Adrenal gland (tissue), 12 donors: ENCODE results near the gene TBC1D3B. TPM values are rescaled to one million over a fixed set of nuclear protein-coding genes. Genes with fewer than 3 reads are reported as not detected.
"Not testable (repeated sequence)": the region's sequence is repeated elsewhere in the genome, so short reads cannot be mapped to it uniquely, and the experiment has no call there.

Experiments
- DNase-seq, 7 donors: peaks; one replicate each; pipeline ENCODE4 v3.0.0-alpha.2; 2019 to 2020
- H3K27ac ChIP-seq, 5 donors: fragments of 200-600 bp; sonication (generic) in 4 of 5; 1 replicate in 3 of 5; 2 replicates in 2 of 5; pipeline versions ENCODE4 v1.5.1 to v1.8.0; 2016 to 2020; ENCODE audit warnings: mild to moderate bottlenecking in 1 of 5
- H3K27me3 ChIP-seq: fragments of 200-600 bp; 2 replicates; pipeline ENCODE4 v1.8.0; 2021
- H3K36me3 ChIP-seq, 2 donors: fragments of 200-600 bp; replicated peaks in 1 of 2; 1 replicate in 1 of 2; 2 replicates in 1 of 2; pipeline versions ENCODE4 v1.5.1 to v1.8.0; 2018 to 2022
- H3K4me1 ChIP-seq, 2 donors: fragments of 200-600 bp; replicated peaks in 1 of 2; 1 replicate in 1 of 2; 2 replicates in 1 of 2; pipeline versions ENCODE4 v1.5.1 to v1.8.0; 2018 to 2021
- H3K4me3 ChIP-seq, 4 donors: fragments of 200-600 bp; sonication (generic) in 3 of 4; one replicate each; pipeline ENCODE4 v1.5.1; 2016 to 2018
- H3K9me3 ChIP-seq, 3 donors: fragments of 200-600 bp; sonication (generic) in 1 of 3; replicated peaks in 1 of 3; 1 replicate in 2 of 3; 2 replicates in 1 of 3; pipeline versions ENCODE4 v1.5.1 to v1.8.0; 2016 to 2021
- POLR2A ChIP-seq, 2 donors: fragments of 450-650 bp; IDR thresholded peaks; one replicate each; pipeline ENCODE4 v1.6.1; 2017; ENCODE audit warnings: antibody characterized with exemption in 2 of 2, mild to moderate bottlenecking in 2 of 2, moderate library complexity in 1 of 2
- WGBS, 4 donors: extraction: QIAGEN DNeasy Blood & Tissue Kit in 2 of 4; methylation state at CpG; one replicate each; pipeline versions ENCODE4 v1.1.5 to v1.1.7; 2013 to 2017; 5-methylcytosine and 5-hydroxymethylcytosine counted together
- intact Hi-C, 2 donors: fragments of 100-400 bp; cut with DNase I; formaldehyde crosslinking; loops; one replicate each; pipeline versions ENCODE4 v1.14.1 to v1.15.0; 2022 to 2023
- polyA plus RNA-seq, 3 donors: library from polyadenylated mRNA; stranded (reverse); fragments of 200-250 nt in 2 of 3; fragments of 350-450 nt in 1 of 3; fragmentation: Illumina TruSeq in 1 of 3; extraction: RNeasy Lipid Tissue Mini Kit (QIAGEN cat#74804) in 1 of 3; gene quantifications; one replicate each; pipeline ENCODE4 v1.2.3, GENCODE V29; 2013 to 2014
- total RNA-seq, 9 donors: library from RNA; depleted of rRNA in 4 of 9; stranded (reverse); fragments of >200 nt in 4 of 9; fragments of 120-200 nt in 1 of 9; fragmentation: NEBNext Ultra II Directional in 1 of 9; extraction: Animal tissue kit (Norgen Biotek cat#: 25700) in 1 of 9; gene quantifications; one replicate each; pipeline versions ENCODE4 v1.1.0 to v1.2.4, GENCODE V29; 2013 to 2023
- TF ChIP-seq, protein P1 (sequence below), 6 experiments: fragments of 450-650 bp in 4 of 6; fragments of 200-600 bp in 2 of 6; sonication (generic) in 1 of 6; IDR thresholded peaks; 1 replicate in 5 of 6; 2 replicates in 1 of 6; pipeline versions ENCODE4 v1.5.1 to v1.8.0; 2016 to 2021; ENCODE audit warnings: antibody characterized with exemption in 6 of 6, mild to moderate bottlenecking in 2 of 6, moderate library complexity in 1 of 6
- donor health status: healthy with polysubstance abuse.
- donor health status: Bipolar disorder and iron deficiency.
- donor health status: DM: yes; HTN: yes; CAD: no.
- donor health status: DM: no; HTN: no; CAD: no.
- donor health status: DM: no; HTN: no; CAD: no.
- donor health status: DM: yes; HTN: yes; CAD: no.

Gene TBC1D3B
- total and polyA plus RNA-seq, 12 donors = 0.39 to 12.9 (median 6.9) TPM; not detected in 3

DNA sequence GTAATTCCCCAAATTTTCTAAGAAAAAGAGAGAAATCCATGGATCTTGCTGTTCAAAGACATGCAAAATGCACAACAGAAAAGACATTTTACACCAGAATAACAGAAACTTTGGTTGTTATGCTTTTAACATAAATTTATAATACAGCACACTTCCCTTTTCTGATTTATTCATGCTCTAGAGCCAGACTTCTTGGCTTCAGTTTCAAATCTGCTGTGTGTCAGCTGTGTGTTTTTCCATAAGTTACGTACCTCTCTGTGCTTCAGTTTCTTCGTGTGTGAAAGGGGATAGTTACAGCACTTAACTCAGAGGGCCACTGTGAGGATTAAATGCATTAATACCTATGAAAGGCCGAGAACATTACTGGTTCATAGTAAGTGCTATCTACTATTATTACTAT lies 26.9 kb upstream of the TBC1D3B start:
- Histone ChIP-seq H3K27ac (no peak overlapping the region), H3K9me3 (no peaks in the 10 kb centered on the region), H3K36me3 (no peaks in the 10 kb centered on the region), H3K4me1 (no peaks in the 10 kb centered on the region), H3K4me3 (no peak overlapping the region), H3K27me3 (no peaks in the 10 kb centered on the region)
- no peak for DNase-seq
- WGBS, 4 donors = 80 to 83% (median 81%) methylated on average over 3 of the region's 3 CpGs
- intact Hi-C loops = no loop called here
- no peak for TF ChIP-seq POLR2A (IDR thresholded peaks at IDR 0.05)
- TF ChIP-seq, protein P1, sequence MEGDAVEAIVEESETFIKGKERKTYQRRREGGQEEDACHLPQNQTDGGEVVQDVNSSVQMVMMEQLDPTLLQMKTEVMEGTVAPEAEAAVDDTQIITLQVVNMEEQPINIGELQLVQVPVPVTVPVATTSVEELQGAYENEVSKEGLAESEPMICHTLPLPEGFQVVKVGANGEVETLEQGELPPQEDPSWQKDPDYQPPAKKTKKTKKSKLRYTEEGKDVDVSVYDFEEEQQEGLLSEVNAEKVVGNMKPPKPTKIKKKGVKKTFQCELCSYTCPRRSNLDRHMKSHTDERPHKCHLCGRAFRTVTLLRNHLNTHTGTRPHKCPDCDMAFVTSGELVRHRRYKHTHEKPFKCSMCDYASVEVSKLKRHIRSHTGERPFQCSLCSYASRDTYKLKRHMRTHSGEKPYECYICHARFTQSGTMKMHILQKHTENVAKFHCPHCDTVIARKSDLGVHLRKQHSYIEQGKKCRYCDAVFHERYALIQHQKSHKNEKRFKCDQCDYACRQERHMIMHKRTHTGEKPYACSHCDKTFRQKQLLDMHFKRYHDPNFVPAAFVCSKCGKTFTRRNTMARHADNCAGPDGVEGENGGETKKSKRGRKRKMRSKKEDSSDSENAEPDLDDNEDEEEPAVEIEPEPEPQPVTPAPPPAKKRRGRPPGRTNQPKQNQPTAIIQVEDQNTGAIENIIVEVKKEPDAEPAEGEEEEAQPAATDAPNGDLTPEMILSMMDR (IDR thresholded peaks at IDR 0.05) = no peak

DNA sequence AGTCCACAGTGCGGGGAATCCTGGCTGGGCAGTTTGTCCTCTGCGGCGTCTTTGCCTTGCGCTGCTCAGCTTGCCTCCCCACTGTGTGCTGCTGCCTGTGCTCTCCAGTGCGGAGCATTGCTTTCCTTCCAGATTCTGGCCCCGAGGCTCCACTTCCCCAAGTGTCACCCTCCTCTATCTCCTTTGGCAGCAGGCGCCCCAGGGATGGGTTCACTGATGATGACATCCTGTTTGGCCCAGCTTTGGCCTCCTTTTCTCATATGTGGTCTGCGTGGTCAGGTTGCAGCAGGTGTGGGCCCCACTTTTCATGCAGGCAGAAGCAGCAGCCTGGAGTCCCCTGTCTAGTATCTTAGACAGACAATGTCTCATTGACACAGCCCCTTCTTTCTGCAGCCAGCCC lies 25.1 kb upstream of the TBC1D3B start:
- H3K27ac ChIP-seq, H3K4me1 ChIP-seq, H3K4me3 ChIP-seq, H3K9me3 ChIP-seq, H3K36me3 ChIP-seq, H3K27me3 ChIP-seq, intact Hi-C loops, DNase-seq: not testable (repeated sequence)
- 79 to 90% (median 87%) methylated on average over 8 of the region's 8 CpGs for WGBS, 4 donors

DNA sequence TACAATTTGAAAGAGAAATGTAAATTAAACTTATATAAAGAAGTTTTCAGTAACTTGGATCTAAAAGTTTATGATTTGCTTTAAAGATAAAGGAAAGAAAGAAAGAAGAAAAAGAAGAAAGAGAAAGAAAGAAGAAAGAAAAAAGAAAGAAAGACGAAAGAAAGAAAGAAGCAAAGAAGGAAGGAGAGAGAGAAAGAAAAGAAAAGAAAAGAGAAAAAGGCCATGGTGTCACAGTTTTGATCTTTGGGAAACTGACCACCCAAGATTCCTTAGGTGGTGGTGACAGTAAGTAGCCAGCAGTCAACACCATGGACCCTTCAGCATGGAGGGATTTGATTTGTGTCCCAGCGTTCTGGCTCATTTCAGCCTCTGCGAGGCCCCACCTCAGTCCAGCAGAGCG lies 24.7 kb upstream of the TBC1D3B start:
- H3K4me3 ChIP-seq, H3K4me1 ChIP-seq, DNase-seq, intact Hi-C loops, H3K9me3 ChIP-seq, H3K36me3 ChIP-seq, H3K27me3 ChIP-seq, H3K27ac ChIP-seq: not testable (repeated sequence)
- WGBS, 4 donors = 88 to 100% (median 93%) methylated on average over 1 to 4 of the region's 4 CpGs

DNA sequence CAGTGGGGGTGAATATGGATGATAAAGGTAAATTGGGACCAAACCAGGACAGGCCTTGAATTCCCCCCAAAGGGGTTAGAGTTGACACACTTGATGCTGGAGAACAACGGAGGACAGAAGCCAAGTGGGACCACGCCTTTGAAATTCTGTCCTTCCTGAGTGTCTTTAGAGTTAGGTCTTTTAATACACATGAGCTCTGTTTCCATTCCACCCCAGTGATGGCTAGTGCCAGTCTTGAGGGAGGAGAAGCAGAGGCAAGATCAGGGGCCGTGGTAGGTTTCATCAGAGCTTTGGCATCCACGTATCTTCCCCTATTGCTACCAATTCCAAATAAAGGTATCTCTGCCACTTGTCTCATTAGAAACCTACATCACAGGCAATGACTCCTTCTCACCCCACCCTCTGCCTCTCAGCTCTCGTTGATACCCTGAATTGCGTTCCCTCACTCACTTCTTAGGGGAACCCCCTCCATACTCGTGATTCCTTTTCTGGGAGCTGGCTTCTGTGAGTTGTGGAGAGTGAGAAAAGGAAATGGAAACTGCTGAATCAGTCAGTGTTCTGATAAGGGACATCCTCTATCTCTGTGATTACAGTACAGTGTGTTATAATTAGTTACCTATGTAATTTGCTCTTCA lies 22.5 kb upstream of the TBC1D3B start:
- intact Hi-C loops = no loop called here
- 51 to 64% (median 60%) methylated on average over 7 of the region's 7 CpGs for WGBS, 4 donors

DNA sequence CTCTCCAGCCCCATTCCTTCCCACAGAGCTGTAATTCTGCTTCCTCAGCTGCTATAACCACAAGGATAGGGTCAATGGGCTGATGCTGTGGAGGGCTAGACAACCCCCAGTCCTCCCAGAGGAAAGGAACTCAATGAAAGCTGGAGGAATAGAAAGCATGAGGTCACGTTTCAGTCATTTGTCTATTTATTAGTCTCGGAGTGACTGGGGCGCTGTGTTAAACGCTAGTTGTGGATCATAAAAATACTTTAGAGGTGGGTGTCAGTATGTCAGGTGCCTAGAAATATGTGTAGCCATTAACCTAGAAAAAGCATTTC lies 20.9 kb upstream of the TBC1D3B start:
- WGBS, 4 donors = 48 to 65% (median 59%) methylated on average over 4 of the region's 4 CpGs
- no peak for TF ChIP-seq POLR2A (IDR thresholded peaks at IDR 0.05)
- TF ChIP-seq, protein P1 (IDR thresholded peaks at IDR 0.05) = no peak
- no peaks in the 10 kb centered on the region for H3K4me1 ChIP-seq
- intact Hi-C loops = no loop called here
- H3K36me3 ChIP-seq = no peaks in the 10 kb centered on the region
- DNase-seq = no peak
- no peak overlapping the region for H3K4me3 ChIP-seq
- no peaks in the 10 kb centered on the region for H3K9me3 ChIP-seq
- no peak overlapping the region for H3K27ac ChIP-seq
- no peaks in the 10 kb centered on the region for H3K27me3 ChIP-seq

More for the DNA sequence above, 22.5 kb upstream of the TBC1D3B start:
- H3K4me1 ChIP-seq = no peaks in the 10 kb centered on the region
- H3K9me3 ChIP-seq = no peaks in the 10 kb centered on the region
- no peaks in the 10 kb centered on the region for H3K36me3 ChIP-seq
- TF ChIP-seq, protein P1 (IDR thresholded peaks at IDR 0.05) = no peak
- no peak for TF ChIP-seq POLR2A (IDR thresholded peaks at IDR 0.05)
- no peak overlapping the region for H3K4me3 ChIP-seq
- H3K27ac ChIP-seq = no peak overlapping the region
- no peaks in the 10 kb centered on the region for H3K27me3 ChIP-seq
- no peak for DNase-seq
